Raji (cell line): ENCODE results near the gene MRPL42.

Experiments used
- POLR2A ChIP-seq: IDR thresholded peaks from 2 replicates; pipeline ENCODE4 v1.6.1; 2011; ENCODE audit warnings: low read depth, low read length, control low read depth; ENCODE audit not compliant: insufficient read depth

The MRPL42 gene

DNA sequence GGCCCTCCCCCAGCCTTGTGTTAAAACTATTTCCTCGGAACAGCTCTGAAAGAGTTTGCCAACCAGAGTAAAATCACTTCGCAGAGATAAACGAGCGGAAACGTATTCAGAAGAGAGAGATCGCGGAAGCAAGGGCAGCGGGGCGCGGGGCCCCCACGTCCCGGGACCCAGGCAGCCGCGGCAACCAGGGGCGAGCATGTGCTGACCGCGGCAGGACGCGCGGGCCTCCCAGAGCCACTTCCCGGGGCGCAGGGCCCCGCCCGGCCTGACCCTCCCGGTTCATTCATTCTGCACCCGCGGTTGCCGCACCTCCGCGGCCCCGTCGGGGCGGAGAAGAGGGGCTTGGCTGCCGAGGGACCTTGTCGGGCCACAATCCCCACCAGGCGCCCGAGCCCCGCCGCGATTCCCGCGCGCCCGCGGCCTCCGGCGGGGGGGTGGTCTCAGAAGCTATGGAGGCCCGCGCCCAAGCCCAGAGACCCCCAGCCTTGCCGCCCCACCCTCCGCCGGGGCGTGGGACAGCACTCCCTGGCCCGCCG lies 26.2 kb upstream of the MRPL42 start:
- TF ChIP-seq POLR2A, result no peak

GRCh38 chr12:93441617-93442410 lies 25.5 kb upstream of the MRPL42 start, which contains the start of gene UBE2N:
UBE2N (minus strand) TSS chr12:93441947; CDS start chr12:93441884, 63 bp downstream.
- peak; percentile 93 for TF ChIP-seq POLR2A

DNA sequence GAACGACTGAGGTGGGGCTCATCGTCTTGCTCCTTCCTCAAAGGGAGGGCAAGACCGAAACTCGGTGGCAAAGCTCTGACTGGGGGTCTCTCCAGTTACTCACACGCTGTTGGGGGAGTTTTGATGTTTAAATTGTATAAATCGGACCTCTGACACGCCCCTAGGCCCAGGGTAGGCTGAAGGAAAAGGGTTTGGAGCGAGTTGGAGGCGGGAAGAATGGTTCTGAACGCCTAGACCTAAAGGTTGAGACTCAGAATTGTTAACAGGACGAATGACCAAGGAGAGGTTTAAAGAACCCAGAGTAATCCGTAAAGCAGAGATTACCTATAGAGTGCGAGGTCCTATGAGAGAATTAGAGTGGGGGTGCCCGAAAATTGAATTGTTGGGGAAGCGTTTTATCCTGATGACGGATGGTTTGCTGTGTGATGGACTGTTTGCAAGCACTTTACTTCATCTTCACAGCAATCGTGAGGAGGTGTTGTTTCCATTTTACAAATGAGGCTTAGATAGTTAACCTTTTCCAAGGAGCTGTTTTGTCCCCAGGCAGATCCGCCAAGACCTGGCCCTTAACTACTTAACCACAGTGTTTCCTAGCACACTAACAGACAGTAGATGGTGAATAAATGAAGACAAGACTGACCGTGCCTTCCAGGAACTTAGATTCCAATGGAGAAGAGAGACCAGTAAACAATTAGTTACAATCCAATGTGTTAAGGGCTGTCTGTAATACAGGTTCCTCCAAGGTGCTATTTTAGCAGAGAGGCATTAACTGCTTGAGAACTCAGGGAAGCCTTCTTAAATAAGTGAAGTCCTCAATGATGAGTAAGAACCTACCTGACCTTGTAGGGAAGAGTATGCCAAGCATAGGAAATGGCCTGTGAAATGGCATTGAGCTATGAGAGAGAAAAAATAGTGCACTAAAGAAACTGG lies 24.6 kb upstream of the MRPL42 start:
- no peak for TF ChIP-seq POLR2A

GRCh38 chr12:93443576-93443975 lies 23.7 kb upstream of the MRPL42 start:
- no peak for TF ChIP-seq POLR2A

DNA sequence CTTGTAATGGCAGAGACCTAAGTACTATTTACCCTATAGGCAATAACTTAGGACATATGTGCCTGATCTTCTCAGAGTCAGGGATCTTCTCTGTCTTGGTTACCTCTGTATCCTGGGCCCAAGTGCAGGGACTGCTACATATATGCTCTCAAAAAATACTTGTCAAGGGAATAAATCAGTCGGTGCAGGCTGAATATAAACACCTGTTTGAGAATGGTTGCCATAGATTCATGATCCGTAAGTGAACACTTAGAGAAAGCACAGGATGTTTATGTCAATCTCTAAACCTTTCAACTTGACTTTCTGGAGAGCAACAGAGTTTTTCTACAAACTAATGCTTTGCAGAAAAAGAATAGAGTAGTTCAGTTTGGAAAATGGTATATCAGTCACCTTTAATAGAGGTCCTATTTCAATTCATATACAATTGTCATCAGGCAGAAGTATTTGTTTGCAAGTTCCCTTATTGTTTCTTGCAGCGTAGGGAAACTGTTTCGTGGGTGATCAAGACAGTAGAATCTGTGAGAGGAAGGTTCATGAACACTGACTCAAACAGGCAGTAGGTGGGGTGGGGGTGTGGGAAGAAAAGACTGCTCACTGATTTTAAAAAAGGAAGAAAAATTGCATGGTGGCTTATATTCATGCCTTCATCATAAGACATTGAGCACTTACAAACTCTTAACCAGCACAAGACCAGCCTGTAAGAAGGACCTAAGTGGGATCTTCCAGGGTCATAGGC lies 19.6 kb upstream of the MRPL42 start:
- TF ChIP-seq POLR2A, result no peak

- no peak for TF ChIP-seq POLR2A
These were observed 18.5 kb upstream of the MRPL42 start for GRCh38 chr12:93448796-93449195.

DNA sequence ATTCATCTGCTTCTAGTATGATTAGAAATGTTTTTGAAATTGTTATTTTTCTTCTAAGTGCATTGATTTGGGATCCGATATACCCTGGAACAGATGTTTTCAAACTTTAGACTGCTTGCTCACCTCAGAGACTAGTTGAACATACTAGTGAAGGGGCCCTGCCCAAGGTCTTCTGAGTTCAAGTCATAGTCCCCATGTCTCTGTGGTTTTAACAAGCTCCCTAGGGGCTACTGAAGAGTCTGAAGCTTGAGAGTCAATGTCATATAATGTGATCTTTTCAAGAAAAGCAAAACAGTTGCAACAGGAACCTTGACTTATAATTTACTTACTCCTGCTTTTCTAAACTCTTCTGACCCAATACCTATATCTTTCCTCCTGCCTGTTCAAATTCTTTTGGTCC lies 18.0 kb upstream of the MRPL42 start:
- TF ChIP-seq POLR2A, result no peak

DNA sequence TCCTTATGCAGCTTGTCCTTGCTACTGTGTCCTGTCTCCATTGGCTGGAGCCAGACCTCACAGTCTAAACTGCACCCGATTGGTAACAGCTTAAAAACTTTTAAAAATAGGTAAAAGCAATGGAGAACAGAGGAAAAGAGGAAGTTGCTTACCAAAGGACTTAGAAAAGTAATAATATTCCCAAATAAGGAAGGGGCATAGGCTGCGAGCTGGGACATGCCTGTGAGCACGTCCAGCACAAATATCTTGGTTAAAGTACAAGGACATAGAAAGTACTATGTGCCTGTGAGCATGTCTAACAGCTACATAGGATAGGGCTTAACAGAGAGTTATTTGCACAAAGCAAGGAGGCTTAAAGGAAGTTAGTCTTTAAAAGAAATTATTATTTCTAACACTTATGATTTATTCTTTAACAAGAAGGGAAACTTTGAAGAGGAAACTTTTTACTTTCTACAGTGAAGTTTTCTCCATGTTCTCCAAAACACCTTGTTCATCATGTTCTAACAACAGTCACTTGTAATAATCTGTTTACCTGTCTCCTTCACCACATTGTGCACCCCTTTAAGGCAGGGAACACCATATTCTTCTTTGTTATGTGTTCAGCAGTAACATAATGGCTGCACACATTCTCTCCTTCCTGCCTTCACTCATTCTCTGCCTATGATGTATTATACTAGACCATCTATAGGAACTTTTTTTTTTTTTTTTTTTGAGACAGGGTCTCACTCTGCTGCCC lies 15.7 kb upstream of the MRPL42 start:
- TF ChIP-seq POLR2A, result no peak

GRCh38 chr12:93453633-93454032 lies 13.7 kb upstream of the MRPL42 start:
- no peak for TF ChIP-seq POLR2A

GRCh38 chr12:93456077-93456476 lies 11.2 kb upstream of the MRPL42 start:
- TF ChIP-seq POLR2A, result no peak

DNA sequence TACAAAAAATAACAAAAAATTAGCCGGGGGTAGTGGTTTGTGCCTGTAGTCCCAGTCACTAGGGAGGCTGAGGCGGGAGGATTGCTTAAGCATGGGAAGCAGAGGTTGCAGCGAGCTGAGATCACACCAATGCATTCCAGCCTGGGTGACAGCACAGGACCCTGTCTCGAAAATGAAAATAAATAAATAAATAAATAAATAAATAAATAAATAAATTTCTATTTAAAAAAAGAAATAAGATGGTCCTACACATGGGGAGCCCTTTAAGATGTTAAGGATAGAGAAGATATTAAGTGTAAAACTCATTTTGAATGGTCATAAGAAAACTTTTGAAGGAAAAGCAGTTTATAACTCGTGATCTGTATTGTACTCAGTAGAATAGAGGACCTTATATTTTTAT lies 8.2 kb upstream of the MRPL42 start:
- no peak for TF ChIP-seq POLR2A

DNA sequence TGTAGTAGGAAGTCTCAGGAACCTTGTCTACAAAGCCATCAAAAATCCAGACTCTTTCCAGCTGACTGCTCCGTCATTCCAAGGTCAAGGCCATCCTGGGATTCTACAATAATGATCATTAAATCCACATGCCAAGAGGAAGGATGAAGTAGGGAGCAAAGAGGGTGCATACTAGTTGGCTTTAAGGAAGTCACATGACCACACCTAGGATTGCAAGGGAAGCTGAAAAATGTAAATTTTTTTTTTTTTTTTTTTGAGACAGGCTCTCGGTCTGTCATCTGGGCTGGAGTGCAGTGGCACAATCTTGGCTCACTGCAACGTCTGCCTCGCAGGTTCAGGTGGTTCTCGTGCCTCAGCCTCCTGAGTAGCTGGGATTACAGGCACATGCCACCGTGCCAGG lies 7.3 kb upstream of the MRPL42 start:
- TF ChIP-seq POLR2A, result no peak

DNA sequence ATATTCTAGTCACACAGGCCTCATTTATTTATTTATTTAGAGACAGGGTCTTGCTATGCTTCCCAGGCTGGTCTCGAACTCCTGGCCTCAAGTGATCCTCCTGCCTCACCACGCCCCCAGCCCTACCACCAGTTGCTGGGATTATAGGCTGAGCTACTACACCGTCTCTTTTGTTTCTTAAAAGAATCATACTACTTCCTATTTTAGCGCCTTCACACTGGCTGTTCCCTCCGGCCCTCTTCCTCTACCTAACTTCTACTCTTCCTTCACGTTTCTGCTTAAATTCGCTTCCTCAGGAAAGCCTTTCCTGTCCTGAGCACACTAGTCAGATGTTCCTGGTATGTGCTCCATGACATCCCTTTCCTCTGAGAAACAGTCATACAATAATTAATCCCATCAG lies 6.4 kb upstream of the MRPL42 start:
- no peak for TF ChIP-seq POLR2A

GRCh38 chr12:93461503-93461902 lies 5.8 kb upstream of the MRPL42 start:
- TF ChIP-seq POLR2A, result no peak
